Stomach (tissue), 9 donors: ENCODE results near the gene C4BPA. TPM values are rescaled to one million over a fixed set of nuclear protein-coding genes. Genes with fewer than 3 reads are reported as not detected.

Experiments used
- DNase-seq, 2 donors: peaks; one replicate each; pipeline versions ENCODE4 v3.0.0 to v3.0.0-alpha.2; 2013 to 2019
- H3K27ac ChIP-seq, 5 donors: fragments of 200-600 bp in 4 of 5; sonication (generic) in 4 of 5; one replicate each; pipeline ENCODE4 v1.5.1; 2013 to 2019; ENCODE audit warnings: mild to moderate bottlenecking in 1 of 5, moderate library complexity in 1 of 5
- H3K27me3 ChIP-seq, 3 donors: fragments of 200-600 bp; sonication (generic); one replicate each; pipeline ENCODE4 v1.5.1; 2017 to 2019; ENCODE audit warnings: mixed run types in 1 of 3
- H3K36me3 ChIP-seq, 4 donors: fragments of 200-600 bp; sonication (generic); 1 replicate in 3 of 4; 2 replicates in 1 of 4; pipeline ENCODE4 v1.5.1; 2016 to 2019
- H3K4me1 ChIP-seq, 4 donors: fragments of 200-600 bp; sonication (generic); one replicate each; pipeline ENCODE4 v1.5.1; 2016 to 2019
- H3K4me3 ChIP-seq, 4 donors: fragments of 200-600 bp; sonication (generic) in 3 of 4; one replicate each; pipeline ENCODE4 v1.5.1; 2016 to 2019; ENCODE audit warnings: mild to moderate bottlenecking in 1 of 4
- H3K9me3 ChIP-seq, 4 donors: fragments of 200-600 bp; sonication (generic); one replicate each; pipeline ENCODE4 v1.5.1; 2016 to 2019
- CTCF ChIP-seq, 7 experiments: fragments of 450-650 bp in 4 of 7; fragments of 200-600 bp in 3 of 7; sonication (generic) in 3 of 7; IDR thresholded peaks; one replicate each; pipeline ENCODE4 v1.5.1; 2016 to 2019; ENCODE audit warnings: antibody characterized with exemption in 7 of 7, control low read depth in 2 of 7, mild to moderate bottlenecking in 1 of 7
- EP300 ChIP-seq: sonication (generic); formaldehyde crosslinking; IDR thresholded peaks from one replicate; pipeline ENCODE4 v1.6.1; 2017; ENCODE audit warnings: antibody characterized with exemption
- POLR2A ChIP-seq, 4 donors: fragments of 450-650 bp; IDR thresholded peaks; one replicate each; pipeline ENCODE4 v1.6.1; 2016; ENCODE audit warnings: antibody characterized with exemption in 4 of 4, control low read depth in 2 of 4, mild to moderate bottlenecking in 1 of 4, moderate library complexity in 1 of 4
- POLR2AphosphoS5 ChIP-seq, 3 donors: sonication (generic); formaldehyde crosslinking; IDR thresholded peaks; one replicate each; pipeline ENCODE4 v1.6.1; 2016; ENCODE audit warnings: antibody characterized with exemption in 3 of 3
- WGBS, 5 donors: extraction: QIAGEN DNeasy Blood & Tissue Kit in 3 of 5; methylation state at CpG; one replicate each; pipeline versions ENCODE4 v1.1.5 to v1.1.7; 2013 to 2018; 5-methylcytosine and 5-hydroxymethylcytosine counted together
- intact Hi-C: fragments of 100-400 bp; cut with DNase I; formaldehyde crosslinking; loops from one replicate; pipeline ENCODE4 v1.15.1; 2023; ENCODE audit warnings: low total_unique reads
- polyA plus RNA-seq, 3 donors: library from polyadenylated mRNA; stranded (reverse); fragments of 200-250 nt; gene quantifications; one replicate each; pipeline ENCODE4 v1.2.3, GENCODE V29; 2013
- total RNA-seq, 5 donors: library from RNA; depleted of rRNA; stranded (reverse); fragments of >200 nt; gene quantifications; one replicate each; pipeline versions ENCODE4 v1.1.0 to v1.2.3, GENCODE V29; 2014 to 2016
- donor health status: healthy with polysubstance abuse.
- donor health status: Bipolar disorder and iron deficiency.
- donor health status: healthy.

Gene C4BPA
- total and polyA plus RNA-seq, 8 donors: 1.2 to 24.6 (median 2.5) TPM; not detected in 5

GRCh38 chr1:207109004-207109403 lies 5.0 kb downstream of the C4BPA start:
- DNase-seq: no peak

GRCh38 chr1:207112616-207113296 lies 8.7 kb downstream of the C4BPA start:
- H3K4me1 ChIP-seq: no peaks in the 10 kb centered on the region
- DNase-seq: peak in 1 of 2 donors; percentile 43
- H3K36me3 ChIP-seq: no peaks in the 10 kb centered on the region
- no peaks in the 10 kb centered on the region for H3K27me3 ChIP-seq
- H3K4me3 ChIP-seq: no peak overlapping the region
- TF ChIP-seq POLR2A (IDR thresholded peaks at IDR 0.05): no peak
- TF ChIP-seq EP300: no peak
- TF ChIP-seq POLR2AphosphoS5 (IDR thresholded peaks at IDR 0.05): no peak
- TF ChIP-seq CTCF (IDR thresholded peaks at IDR 0.05): no peak
- WGBS, 5 donors: 65 to 85% (median 81%) methylated on average over 2 of the region's 2 CpGs
- intact Hi-C loops: no loop called here
- H3K9me3 ChIP-seq: no peaks in the 10 kb centered on the region
- H3K27ac ChIP-seq: no peak overlapping the region

More at GRCh38 chr1:207109004-207109403, 5.0 kb downstream of the C4BPA start:
- 77 to 96% (median 90%) methylated on average over 3 of the region's 3 CpGs for WGBS, 5 donors
- no peaks in the 10 kb centered on the region for H3K27me3 ChIP-seq
- H3K4me3 ChIP-seq: no peak overlapping the region
- no peaks in the 10 kb centered on the region for H3K4me1 ChIP-seq
- no peak overlapping the region for H3K27ac ChIP-seq
- no peaks in the 10 kb centered on the region for H3K36me3 ChIP-seq
- no peaks in the 10 kb centered on the region for H3K9me3 ChIP-seq
- intact Hi-C loops: no loop called here
- TF ChIP-seq POLR2AphosphoS5 (IDR thresholded peaks at IDR 0.05) (no peak), EP300 (no peak), POLR2A (IDR thresholded peaks at IDR 0.05) (no peak), CTCF (IDR thresholded peaks at IDR 0.05) (no peak)

- Histone ChIP-seq H3K36me3 (no peaks in the 10 kb centered on the region), H3K9me3 (no peaks in the 10 kb centered on the region), H3K27me3 (no peaks in the 10 kb centered on the region), H3K27ac (no peak overlapping the region), H3K4me3 (no peak overlapping the region), H3K4me1 (no peaks in the 10 kb centered on the region)
- intact Hi-C loops: no loop called here
- 69 to 75% (median 70%) methylated on average over 5 of the region's 5 CpGs for WGBS, 5 donors
- no peak for TF ChIP-seq POLR2A (IDR thresholded peaks at IDR 0.05)
- no peak for TF ChIP-seq POLR2AphosphoS5 (IDR thresholded peaks at IDR 0.05)
- TF ChIP-seq CTCF (IDR thresholded peaks at IDR 0.05): no peak
- no peak for TF ChIP-seq EP300
- no peak for DNase-seq
These were observed 11.2 kb downstream of the C4BPA start for GRCh38 chr1:207115269-207115668.

GRCh38 chr1:207124389-207124788 lies 20.4 kb downstream of the C4BPA start:
- peaks cover 0 to 15% (median 0%) of the 10 kb centered on the region in 4 donors for H3K36me3 ChIP-seq
- H3K27ac ChIP-seq: no peak overlapping the region
- no peak overlapping the region for H3K4me3 ChIP-seq
- H3K27me3 ChIP-seq: no peaks in the 10 kb centered on the region
- H3K9me3 ChIP-seq: peaks cover 5 to 26% (median 20%) of the 10 kb centered on the region in 4 donors
- intact Hi-C loops: no loop called here
- WGBS, 5 donors: 75 to 80% (median 78%) methylated on average over 3 of the region's 3 CpGs
- no peaks in the 10 kb centered on the region for H3K4me1 ChIP-seq
- TF ChIP-seq CTCF (IDR thresholded peaks at IDR 0.05): no peak
- no peak for TF ChIP-seq POLR2A (IDR thresholded peaks at IDR 0.05)
- no peak for TF ChIP-seq POLR2AphosphoS5 (IDR thresholded peaks at IDR 0.05)
- no peak for TF ChIP-seq EP300
- DNase-seq: no peak
